Non-pigmented ciliary epithelial cell (primary cell): ENCODE measurements around the gene ZNF462.

Experiments
- DNase-seq: peaks from one replicate; pipeline ENCODE4 v3.0.0-alpha.2; 2010; ENCODE audit warnings: low read depth

The ZNF462 gene

GRCh38 chr9:107008011-107008410 lies 145.0 kb downstream of the ZNF462 start:
- no peak for DNase-seq

- DNase-seq, result no peak
These were observed 145.5 kb downstream of the ZNF462 start for GRCh38 chr9:107008447-107008846.

GRCh38 chr9:107016383-107016782 lies 153.4 kb downstream of the ZNF462 start:
- DNase-seq, result no peak

- DNase-seq, result peak; percentile 44
These were observed 156.0 kb downstream of the ZNF462 start for GRCh38 chr9:107018861-107019545.

- DNase-seq, result peak; percentile 90
These were observed 157.1 kb downstream of the ZNF462 start for GRCh38 chr9:107020040-107020530.

GRCh38 chr9:107024193-107024592 lies 161.2 kb downstream of the ZNF462 start:
- DNase-seq, result no peak

- no peak for DNase-seq
These were observed 162.5 kb downstream of the ZNF462 start for GRCh38 chr9:107025260-107026035.

- DNase-seq, result no peak
These were observed 166.2 kb downstream of the ZNF462 start for GRCh38 chr9:107029146-107029545.

GRCh38 chr9:107033966-107034365 lies 171.0 kb downstream of the ZNF462 start:
- no peak for DNase-seq

- DNase-seq, result no peak
These were observed 171.9 kb downstream of the ZNF462 start for GRCh38 chr9:107034831-107035230.

GRCh38 chr9:107036367-107036766 lies 173.4 kb downstream of the ZNF462 start:
- no peak for DNase-seq

- peak; percentile 22 for DNase-seq
These were observed 176.6 kb downstream of the ZNF462 start for GRCh38 chr9:107039542-107039941.

GRCh38 chr9:107042606-107043005 lies 179.6 kb downstream of the ZNF462 start:
- no peak for DNase-seq

GRCh38 chr9:107043886-107044285 lies 180.9 kb downstream of the ZNF462 start:
- no peak for DNase-seq

GRCh38 chr9:107044872-107045271 lies 181.9 kb downstream of the ZNF462 start:
- DNase-seq, result no peak

GRCh38 chr9:107046692-107047091 lies 183.7 kb downstream of the ZNF462 start:
- DNase-seq, result no peak

GRCh38 chr9:107049046-107049802 lies 186.3 kb downstream of the ZNF462 start:
- no peak for DNase-seq

- no peak for DNase-seq
These were observed 186.8 kb downstream of the ZNF462 start for GRCh38 chr9:107049803-107050184.

- no peak for DNase-seq
These were observed 188.4 kb downstream of the ZNF462 start for GRCh38 chr9:107051392-107051791.

- no peak for DNase-seq
These were observed 191.2 kb downstream of the ZNF462 start for GRCh38 chr9:107054146-107054545.

- no peak for DNase-seq
These were observed 196.3 kb downstream of the ZNF462 start for GRCh38 chr9:107059220-107059619.

GRCh38 chr9:107060062-107060461 lies 197.1 kb downstream of the ZNF462 start:
- DNase-seq, result no peak
